K562 (cell line): ENCODE measurements around the gene BNC2. TPM values are rescaled to one million over a fixed set of nuclear protein-coding genes. Genes with fewer than 3 reads are reported as not detected.

Experiments
- ATAC-seq: fragments of 200-7000 bp; cut with Tn5 transposase; 3 replicates; pipeline ENCODE4 v1.9.1; 2020; ENCODE audit warnings: moderate library complexity
- BruUV-seq: library from RNA; stranded (reverse); fragments of 400-500 nt; replicated peaks from 2 replicates; lab custom pipeline; 2021; lab: Mats Ljungman, UMichigan
- CTCF ChIA-PET: fragments of 300-600 bp; formaldehyde crosslinking; extraction: SDS; loops from one replicate; lab custom pipeline; 2021; ENCODE audit warnings: low intra/inter-chr PET ratio; lab: Yijun Ruan, JAX
- POLR2A ChIA-PET: fragments of 300-600, 350-650 bp; sonication (Branson Sonifier 250); formaldehyde crosslinking; extraction: SDS; loops from one replicate; lab custom pipeline; 2021; ENCODE audit warnings: antibody characterized with exemption, inconsistent platforms; lab: Yijun Ruan, JAX
- DNase-seq, 4 experiments: peaks; one replicate each; pipeline versions ENCODE4 v3.0.0 to v3.0.0-alpha.2; 2011 to 2018; ENCODE audit warnings: low spot score in 3 of 4, mixed read lengths in 3 of 4; ENCODE audit errors: extremely low read depth in 1 of 4
- FAIRE-seq: peaks from 2 replicates; lab custom pipeline; 2011; peaks lifted over from hg19 to GRCh38; lab: Jason Lieb, UNC
- H2AFZ ChIP-seq: 2 replicates; pipeline ENCODE4 v1.6.0; 2011; ENCODE audit warnings: low read depth, low read length, control low read depth, inconsistent platforms
- H3K27ac ChIP-seq: fragments of 200-600 bp; 3 replicates; pipeline ENCODE4 v1.8.0; 2011; ENCODE audit warnings: low read depth, mild to moderate bottlenecking, control low read depth, inconsistent platforms, low read length, moderate library complexity, mixed read lengths; ENCODE audit errors: extremely low read depth
- H3K27me3 ChIP-seq, 2 experiments: fragments of 300-600 bp in 1 of 2; 2 replicates in 1 of 2; 3 replicates in 1 of 2; pipeline versions ENCODE4 v1.6.0 to v1.8.0; 2011; ENCODE audit warnings: inconsistent platforms in 2 of 2, low read length in 2 of 2, mild to moderate bottlenecking in 1 of 2, mixed read lengths in 1 of 2, moderate library complexity in 1 of 2; ENCODE audit not compliant: control insufficient read depth in 2 of 2, insufficient read depth in 2 of 2
- H3K36me3 ChIP-seq: fragments of 300-600 bp; 3 replicates; pipeline ENCODE4 v1.8.0; 2011; ENCODE audit warnings: mild to moderate bottlenecking, low read length, inconsistent platforms; ENCODE audit not compliant: control insufficient read depth, insufficient read depth
- H3K4me1 ChIP-seq, 2 experiments: fragments of 200-600 bp in 1 of 2; replicated peaks in 1 of 2; 2 replicates in 1 of 2; 3 replicates in 1 of 2; pipeline versions ENCODE4 v1.5.1 to v1.8.0; 2011; ENCODE audit warnings: inconsistent platforms in 2 of 2, low read length in 2 of 2, mild to moderate bottlenecking in 1 of 2, mixed read lengths in 1 of 2, moderate library complexity in 1 of 2; ENCODE audit not compliant: control insufficient read depth in 2 of 2, insufficient read depth in 2 of 2
- H3K4me2 ChIP-seq: 2 replicates; pipeline ENCODE4 v1.6.1; 2011; ENCODE audit warnings: low read length, control low read depth, inconsistent platforms, mixed read lengths; ENCODE audit not compliant: insufficient read depth
- H3K4me3 ChIP-seq: fragments of 200-600 bp; sonication (generic), shearing (Covaris generic); 2 replicates; pipeline ENCODE4 v1.5.1; 2016; ENCODE audit warnings: control low read depth, inconsistent platforms
- H3K79me2 ChIP-seq: fragments of 200-600 bp; 3 replicates; pipeline ENCODE4 v1.8.0; 2011; ENCODE audit warnings: low read length, inconsistent platforms; ENCODE audit not compliant: control insufficient read depth, insufficient read depth
- H3K9ac ChIP-seq, 2 experiments: 2 replicates each; pipeline versions ENCODE4 v1.6.0 to v1.6.1; 2011; ENCODE audit warnings: low read depth in 2 of 2, low read length in 2 of 2, control low read depth in 1 of 2, inconsistent platforms in 1 of 2, mild to moderate bottlenecking in 1 of 2, mixed read lengths in 1 of 2; ENCODE audit not compliant: insufficient read depth in 1 of 2
- H3K9me1 ChIP-seq: one replicate; pipeline ENCODE4 v1.6.0; 2011; ENCODE audit warnings: inconsistent platforms, mild to moderate bottlenecking, low read length, moderate library complexity; ENCODE audit not compliant: control insufficient read depth, insufficient read depth
- H3K9me3 ChIP-seq: replicated peaks from 2 replicates; pipeline ENCODE4 v1.5.1; 2011; ENCODE audit warnings: low read depth, low read length, inconsistent platforms; ENCODE audit not compliant: control insufficient read depth, insufficient read depth
- H4K20me1 ChIP-seq: replicated peaks from 2 replicates; pipeline ENCODE4 v1.6.1; 2011; ENCODE audit warnings: low read length, inconsistent platforms, mixed read lengths; ENCODE audit not compliant: control insufficient read depth, insufficient read depth
- CSDE1 ChIP-seq, 2 experiments: fragments of 450-650 bp; IDR thresholded peaks; 2 replicates each; pipeline ENCODE4 v1.6.1; 2016; ENCODE audit warnings: mild to moderate bottlenecking in 1 of 2
- GABPA ChIP-seq: fragments of 200-800 bp; sonication (Bioruptor generic); conservative IDR thresholded peaks from 2 replicates; pipeline ENCODE4 v1.6.1; 2016; ENCODE audit warnings: low read depth, missing genetic modification characterization, missing compliant biosample characterization
- SMAD3 ChIP-seq: fragments of 450-650 bp; formaldehyde crosslinking; conservative IDR thresholded peaks from 2 replicates; pipeline ENCODE4 v1.4.0; 2020; ENCODE audit warnings: mild to moderate bottlenecking
- XRCC4 ChIP-seq: IDR thresholded peaks from one replicate; pipeline ENCODE4 v1.6.1; 2011; ENCODE audit not compliant: insufficient read depth, insufficient read length; ENCODE audit errors: extremely low read depth
- ZFPM2 ChIP-seq: fragments of 250-450 bp; sonication (Bioruptor Pico); IDR thresholded peaks from 2 replicates; pipeline ENCODE4 v1.5.1; 2022; ENCODE audit warnings: mild to moderate bottlenecking
- ZNF282 ChIP-seq: sonication (generic); formaldehyde crosslinking; IDR thresholded peaks from 2 replicates; pipeline ENCODE4 v1.8.1; 2023; ENCODE audit warnings: missing genetic modification reagents
- ZNF518B ChIP-seq: fragments of 250-450 bp; sonication (Bioruptor Pico); IDR thresholded peaks from 2 replicates; pipeline ENCODE4 v1.5.0; 2021; ENCODE audit warnings: mild to moderate bottlenecking, moderate library complexity
- WGBS: fragments of 100-300 bp; shearing (Covaris generic); methylation state at CpG from one replicate; pipeline ENCODE4 v1.1.6; 2016; ENCODE audit warnings: low coverage, mixed read lengths; ENCODE audit not compliant: insufficient coverage; ENCODE audit errors: missing lambda C conversion rate; 5-methylcytosine and 5-hydroxymethylcytosine counted together
- in situ Hi-C: fragments of 300-500 bp; cut with MboI; formaldehyde crosslinking; loops from 4 replicates; pipeline ENCODE4 v1.15.0; 2018; ENCODE audit warnings: inconsistent platforms, mixed read lengths
- intact Hi-C: fragments of 100-400 bp; cut with micrococcal nuclease; formaldehyde crosslinking; loops from 2 replicates; pipeline ENCODE4 v1.14.2; 2022
- polyA plus RNA-seq, 8 experiments: library from polyadenylated mRNA; depleted of rRNA in 4 of 8; stranded (reverse) in 5 of 8; unstranded in 3 of 8; fragments of >200 nt; fragmentation: Nextera tagmentation in 2 of 8; fragmentation: Illumina TruSeq in 1 of 8; extraction: Ambion mirVana in 2 of 8; extraction: Trizol in 1 of 8; gene quantifications; 2 replicates each; pipeline versions ENCODE4 v1.2.1 to v1.2.3, GENCODE V29; 2011 to 2014; ENCODE audit warnings: inconsistent platforms in 1 of 8, missing spikeins in 1 of 8
- total RNA-seq, 7 experiments: library from RNA; depleted of rRNA in 6 of 7; stranded (reverse); fragments of >200 nt in 6 of 7; fragmentation: Illumina TruSeq in 2 of 7; extraction: Trizol in 2 of 7; gene quantifications; 2 replicates each; pipeline versions ENCODE4 v1.2.1 to v1.2.3, GENCODE V29; 2011 to 2021; ENCODE audit warnings: low replicate concordance in 1 of 7
- TF ChIP-seq, protein P1 (sequence below), 2 experiments: fragments of 250-450 bp in 1 of 2; fragments of 450-650 bp in 1 of 2; sonication (Bioruptor Pico) in 1 of 2; IDR thresholded peaks; 2 replicates each; pipeline versions ENCODE4 v1.6.1 to v1.8.0; 2016 to 2021; ENCODE audit warnings: mild to moderate bottlenecking in 2 of 2, moderate library complexity in 2 of 2, missing compliant biosample characterization in 1 of 2, missing genetic modification characterization in 1 of 2
- TF ChIP-seq, protein P2 (sequence below), 2 experiments: fragments of 450-650 bp; IDR thresholded peaks; 2 replicates each; pipeline ENCODE4 v1.6.1; 2018; ENCODE audit warnings: mild to moderate bottlenecking in 2 of 2, low read depth in 1 of 2; ENCODE audit not compliant: partially characterized antibody in 2 of 2
- TF ChIP-seq, protein P3 (sequence below): fragments of 200-400 bp; formaldehyde crosslinking; IDR thresholded peaks from 2 replicates; pipeline ENCODE4 v1.6.1; 2017; ENCODE audit warnings: mild to moderate bottlenecking, low read depth, low read length, moderate library complexity

The BNC2 gene
- total and polyA plus RNA-seq, 9 of the 15 experiments (the other 6 are each of a cell fraction or from before 2014, with no cell fraction given), result not detected

- no peak for TF ChIP-seq ZFPM2
- TF ChIP-seq, protein P1, sequence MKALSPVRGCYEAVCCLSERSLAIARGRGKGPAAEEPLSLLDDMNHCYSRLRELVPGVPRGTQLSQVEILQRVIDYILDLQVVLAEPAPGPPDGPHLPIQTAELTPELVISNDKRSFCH (CRISPR knock-in tag; IDR thresholded peaks at IDR 0.05), result no peak
- TF ChIP-seq, protein P1 (tag; IDR thresholded peaks at IDR 0.05), result no peak
- no peak for TF ChIP-seq CSDE1 (IDR thresholded peaks at IDR 0.05)
- TF ChIP-seq ZNF518B (CRISPR knock-in tag), result no peak
Measured at GRCh38 chr9:16370647-16371046, 499.8 kb downstream of the BNC2 start (continued).

GRCh38 chr9:16369427-16369826, 501.0 kb downstream of the BNC2 start:
- Histone ChIP-seq H3K4me3 (no peak overlapping the region), H2AFZ (no peak overlapping the region), H3K9ac (no peak overlapping the region), H3K4me2 (no peak overlapping the region), H3K27ac (no peak overlapping the region), H3K79me2 (no peaks in the 10 kb centered on the region), H4K20me1 (no peaks in the 10 kb centered on the region), H3K9me1 (no peaks in the 10 kb centered on the region), H3K36me3 (no peaks in the 10 kb centered on the region), H3K27me3 (no peaks in the 10 kb centered on the region), H3K9me3 (no peaks in the 10 kb centered on the region), H3K4me1 (no peaks in the 10 kb centered on the region)
- CTCF ChIA-PET, result no interaction called here
- in situ Hi-C loops (no loop called here), intact Hi-C loops (no loop called here)
- BruUV-seq, result no TSS peak
- FAIRE-seq (no peak), ATAC-seq (no peak), DNase-seq (no peak)
- 0% methylated on average over 2 of the region's 4 CpGs for WGBS
- POLR2A ChIA-PET, result no interaction called here
- TF ChIP-seq SMAD3, result no peak
- no peak for TF ChIP-seq GABPA (tag)
- TF ChIP-seq, protein P2, sequence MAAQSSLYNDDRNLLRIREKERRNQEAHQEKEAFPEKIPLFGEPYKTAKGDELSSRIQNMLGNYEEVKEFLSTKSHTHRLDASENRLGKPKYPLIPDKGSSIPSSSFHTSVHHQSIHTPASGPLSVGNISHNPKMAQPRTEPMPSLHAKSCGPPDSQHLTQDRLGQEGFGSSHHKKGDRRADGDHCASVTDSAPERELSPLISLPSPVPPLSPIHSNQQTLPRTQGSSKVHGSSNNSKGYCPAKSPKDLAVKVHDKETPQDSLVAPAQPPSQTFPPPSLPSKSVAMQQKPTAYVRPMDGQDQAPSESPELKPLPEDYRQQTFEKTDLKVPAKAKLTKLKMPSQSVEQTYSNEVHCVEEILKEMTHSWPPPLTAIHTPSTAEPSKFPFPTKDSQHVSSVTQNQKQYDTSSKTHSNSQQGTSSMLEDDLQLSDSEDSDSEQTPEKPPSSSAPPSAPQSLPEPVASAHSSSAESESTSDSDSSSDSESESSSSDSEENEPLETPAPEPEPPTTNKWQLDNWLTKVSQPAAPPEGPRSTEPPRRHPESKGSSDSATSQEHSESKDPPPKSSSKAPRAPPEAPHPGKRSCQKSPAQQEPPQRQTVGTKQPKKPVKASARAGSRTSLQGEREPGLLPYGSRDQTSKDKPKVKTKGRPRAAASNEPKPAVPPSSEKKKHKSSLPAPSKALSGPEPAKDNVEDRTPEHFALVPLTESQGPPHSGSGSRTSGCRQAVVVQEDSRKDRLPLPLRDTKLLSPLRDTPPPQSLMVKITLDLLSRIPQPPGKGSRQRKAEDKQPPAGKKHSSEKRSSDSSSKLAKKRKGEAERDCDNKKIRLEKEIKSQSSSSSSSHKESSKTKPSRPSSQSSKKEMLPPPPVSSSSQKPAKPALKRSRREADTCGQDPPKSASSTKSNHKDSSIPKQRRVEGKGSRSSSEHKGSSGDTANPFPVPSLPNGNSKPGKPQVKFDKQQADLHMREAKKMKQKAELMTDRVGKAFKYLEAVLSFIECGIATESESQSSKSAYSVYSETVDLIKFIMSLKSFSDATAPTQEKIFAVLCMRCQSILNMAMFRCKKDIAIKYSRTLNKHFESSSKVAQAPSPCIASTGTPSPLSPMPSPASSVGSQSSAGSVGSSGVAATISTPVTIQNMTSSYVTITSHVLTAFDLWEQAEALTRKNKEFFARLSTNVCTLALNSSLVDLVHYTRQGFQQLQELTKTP (IDR thresholded peaks at IDR 0.05; ENCODE audit: low read depth in 1 of 2, partially characterized antibody in 2 of 2), result no peak
- TF ChIP-seq, protein P3, sequence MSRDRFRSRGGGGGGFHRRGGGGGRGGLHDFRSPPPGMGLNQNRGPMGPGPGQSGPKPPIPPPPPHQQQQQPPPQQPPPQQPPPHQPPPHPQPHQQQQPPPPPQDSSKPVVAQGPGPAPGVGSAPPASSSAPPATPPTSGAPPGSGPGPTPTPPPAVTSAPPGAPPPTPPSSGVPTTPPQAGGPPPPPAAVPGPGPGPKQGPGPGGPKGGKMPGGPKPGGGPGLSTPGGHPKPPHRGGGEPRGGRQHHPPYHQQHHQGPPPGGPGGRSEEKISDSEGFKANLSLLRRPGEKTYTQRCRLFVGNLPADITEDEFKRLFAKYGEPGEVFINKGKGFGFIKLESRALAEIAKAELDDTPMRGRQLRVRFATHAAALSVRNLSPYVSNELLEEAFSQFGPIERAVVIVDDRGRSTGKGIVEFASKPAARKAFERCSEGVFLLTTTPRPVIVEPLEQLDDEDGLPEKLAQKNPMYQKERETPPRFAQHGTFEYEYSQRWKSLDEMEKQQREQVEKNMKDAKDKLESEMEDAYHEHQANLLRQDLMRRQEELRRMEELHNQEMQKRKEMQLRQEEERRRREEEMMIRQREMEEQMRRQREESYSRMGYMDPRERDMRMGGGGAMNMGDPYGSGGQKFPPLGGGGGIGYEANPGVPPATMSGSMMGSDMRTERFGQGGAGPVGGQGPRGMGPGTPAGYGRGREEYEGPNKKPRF, result no peak
- no peak for TF ChIP-seq XRCC4
- TF ChIP-seq ZNF282 (CRISPR knock-in tag), result no peak
